GM21423 (cell line): ENCODE data around the gene PLAU.
A peak's percentile ranks its signal among the peaks of the same experiment; 100 is the strongest.
"Not testable (repeated sequence)": the region's sequence is repeated elsewhere in the genome, so short reads cannot be mapped to it uniquely, and the experiment has no call there.

Source experiments
- ATAC-seq: cut with Tn5 transposase; IDR thresholded peaks from one replicate; pipeline ENCODE4 v1.9.1; 2021; ENCODE audit warnings: mild to moderate bottlenecking, moderate library complexity; ENCODE audit not compliant: unreplicated experiment

The PLAU gene

GRCh38 chr10:73948947-73949633, 38.2 kb downstream of the PLAU start:
- no peak for ATAC-seq

DNA sequence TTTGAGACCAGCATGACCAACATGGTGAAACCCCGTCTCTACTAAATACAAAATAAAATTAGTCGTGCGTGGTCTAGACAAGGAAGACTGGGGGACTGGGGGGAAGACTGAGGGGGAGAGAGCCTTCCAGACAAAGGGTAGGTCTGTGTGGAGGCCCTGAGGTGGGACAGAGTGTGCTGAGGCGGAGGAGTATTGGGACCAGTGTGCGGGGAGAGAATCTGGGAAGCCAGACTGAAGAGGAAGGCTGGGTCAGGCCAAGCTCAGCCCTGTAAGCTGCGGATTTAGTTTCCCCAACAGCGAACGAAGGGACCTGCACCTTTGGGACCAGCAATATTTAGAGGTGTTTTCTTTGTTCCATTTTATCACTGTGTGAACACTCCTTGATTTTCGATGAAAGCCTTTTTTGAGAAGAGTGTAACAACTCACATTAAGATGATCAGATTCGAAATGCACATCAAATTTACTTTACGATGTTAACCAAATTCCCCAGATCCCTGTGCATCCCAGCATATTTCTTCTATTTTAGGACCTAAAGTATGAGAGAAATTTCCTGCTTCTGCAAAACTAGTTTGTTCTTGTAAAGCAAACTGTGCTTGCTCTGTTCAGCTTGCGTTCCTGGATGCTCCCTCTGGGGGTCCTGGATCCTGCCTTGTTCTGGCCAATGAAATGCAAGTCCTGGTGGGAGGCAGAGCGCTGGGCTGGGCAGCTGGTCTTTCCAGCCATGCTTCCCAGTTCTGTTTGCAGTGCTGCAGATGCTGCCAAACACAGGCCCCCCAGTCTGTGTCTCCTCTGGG, 39.4 kb downstream of the PLAU start:
- no peak for ATAC-seq

DNA sequence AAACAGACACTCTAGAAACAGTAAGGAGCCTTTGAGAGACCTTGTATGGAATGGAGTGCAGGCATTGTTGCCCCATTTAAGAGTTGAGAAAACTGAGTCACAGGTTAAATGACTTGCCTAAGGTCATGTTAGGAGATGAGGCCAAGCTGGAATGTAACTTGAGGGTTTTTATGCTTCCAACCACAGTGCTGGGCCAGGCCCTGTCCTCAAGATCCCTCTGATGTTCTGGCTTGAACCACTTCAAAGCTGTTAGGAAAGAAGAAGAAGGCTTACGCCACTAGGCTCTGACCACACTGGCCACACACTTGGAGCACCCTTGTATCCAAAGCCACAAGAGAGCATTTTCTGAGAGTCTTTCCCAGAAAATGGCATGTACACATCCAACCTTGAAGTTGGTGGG, 42.7 kb downstream of the PLAU start:
- ATAC-seq: no peak

DNA sequence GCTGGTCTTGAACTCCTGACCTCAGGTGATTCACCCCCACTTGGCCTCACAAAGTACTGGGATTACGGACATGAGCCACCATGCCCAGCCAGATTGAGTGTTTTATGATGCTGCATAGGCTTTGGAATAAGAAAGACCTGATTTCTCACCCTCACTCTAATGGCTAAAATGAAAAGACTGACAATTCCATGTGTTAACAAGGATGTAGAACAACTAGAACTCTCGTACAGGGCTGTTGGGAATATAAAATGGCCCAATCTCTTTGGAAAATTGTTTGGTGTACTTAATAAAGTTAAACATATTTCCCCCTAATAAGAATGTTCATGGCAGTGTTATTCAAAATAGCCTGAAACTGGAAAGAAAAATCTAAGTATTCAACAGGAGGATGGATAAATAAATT, 43.8 kb downstream of the PLAU start:
- ATAC-seq: no peak

GRCh38 chr10:73955719-73956118, 44.8 kb downstream of the PLAU start:
- ATAC-seq: no peak

DNA sequence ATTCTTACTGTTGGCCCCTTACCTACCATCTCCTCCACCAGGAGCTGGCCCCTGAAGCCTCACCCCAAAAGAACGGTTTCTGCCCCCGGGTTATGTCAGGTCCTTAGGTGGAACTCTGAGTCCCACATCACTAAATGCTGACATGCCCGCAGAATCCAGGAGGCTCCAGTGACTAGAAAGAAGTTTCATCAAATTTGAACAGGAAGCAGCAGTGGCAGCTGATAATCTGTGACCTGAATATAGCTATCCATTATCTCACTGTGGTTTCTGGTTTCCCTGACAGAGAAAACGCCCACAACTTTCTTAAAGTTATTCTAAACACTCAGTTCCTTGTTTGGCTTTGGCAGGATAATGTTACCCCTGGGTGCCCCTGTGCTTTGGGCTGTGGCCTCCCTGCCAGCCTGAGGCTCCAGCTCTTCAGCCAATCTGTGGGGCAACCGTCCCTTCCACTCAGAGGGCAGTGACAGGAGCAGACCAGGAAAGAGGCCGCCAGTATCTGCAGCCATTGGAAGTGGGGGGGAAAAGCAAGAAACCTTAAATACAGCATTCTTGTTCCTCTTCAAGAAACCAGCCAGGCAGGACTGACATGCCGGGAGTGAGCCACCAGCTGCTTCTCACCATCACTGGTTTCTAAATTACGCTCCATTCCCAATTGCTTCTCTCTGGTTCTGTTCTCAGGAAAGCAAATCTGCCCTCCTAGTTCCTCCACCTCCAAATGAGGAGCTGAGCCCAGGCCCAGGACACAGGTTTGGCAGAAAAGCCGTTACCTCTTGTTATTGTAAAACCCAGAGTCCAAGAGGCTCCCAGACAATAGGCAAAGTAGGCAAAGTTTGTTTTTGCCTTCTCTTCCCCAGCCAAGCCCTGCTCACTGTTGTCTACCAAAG, 45.8 kb downstream of the PLAU start:
- peak; percentile 44 for ATAC-seq

GRCh38 chr10:73959484-73960243, 48.7 kb downstream of the PLAU start:
- no peak for ATAC-seq

DNA sequence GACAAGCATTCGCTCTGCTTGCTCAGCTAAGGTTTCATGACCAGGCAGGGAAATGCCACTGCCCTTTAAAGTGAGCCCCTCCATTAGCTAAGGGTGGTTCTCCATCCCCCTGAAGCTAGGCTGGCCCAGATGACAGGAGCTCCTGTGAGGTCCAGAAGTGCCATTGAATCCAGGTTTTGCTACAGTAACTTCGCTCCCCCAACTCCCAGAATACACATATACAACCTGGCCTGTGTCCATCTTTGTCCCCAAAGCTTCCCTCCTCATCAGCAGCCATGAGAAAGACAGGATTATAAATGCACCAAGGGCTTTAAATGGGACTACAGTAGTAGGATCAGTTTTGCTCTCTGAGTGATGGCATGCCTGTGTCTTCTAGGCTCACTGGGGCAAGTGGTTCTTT, 51.5 kb downstream of the PLAU start:
- ATAC-seq: no peak

- not testable (repeated sequence) for ATAC-seq
These were observed 52.6 kb downstream of the PLAU start for GRCh38 chr10:73963533-73963932.

- no peak for ATAC-seq
These were observed 53.8 kb downstream of the PLAU start for GRCh38 chr10:73964743-73965142.

DNA sequence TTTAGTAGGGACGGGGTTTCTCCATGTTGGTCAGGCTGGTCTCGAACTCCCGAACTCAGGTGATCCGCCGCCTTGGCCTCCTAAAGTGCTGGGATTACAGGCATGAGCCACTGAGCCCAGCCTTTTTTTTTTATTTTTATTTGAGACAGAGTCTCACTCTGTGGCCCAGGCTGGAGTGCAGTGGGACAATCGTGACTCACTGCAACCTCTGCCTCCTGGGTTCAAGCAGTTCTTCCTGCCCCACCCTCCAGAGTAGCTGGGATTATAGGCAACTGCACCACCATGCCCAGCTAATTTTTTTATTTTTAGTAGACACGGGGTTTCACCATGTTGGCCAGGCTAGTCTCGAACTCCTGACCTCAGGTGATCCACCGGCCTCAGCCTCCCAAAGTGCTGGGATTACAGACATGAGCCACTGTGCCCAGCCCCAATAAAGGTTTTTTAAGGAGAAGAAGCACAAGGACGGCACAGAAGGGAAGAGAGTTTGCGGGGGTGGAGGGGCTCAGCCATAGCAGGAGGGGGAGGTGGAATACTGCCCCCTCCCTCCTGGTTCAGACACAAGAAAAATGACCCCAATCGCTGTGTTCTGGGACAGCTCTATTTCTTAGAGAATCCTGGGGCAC, 54.4 kb downstream of the PLAU start:
- ATAC-seq: not testable (repeated sequence)

DNA sequence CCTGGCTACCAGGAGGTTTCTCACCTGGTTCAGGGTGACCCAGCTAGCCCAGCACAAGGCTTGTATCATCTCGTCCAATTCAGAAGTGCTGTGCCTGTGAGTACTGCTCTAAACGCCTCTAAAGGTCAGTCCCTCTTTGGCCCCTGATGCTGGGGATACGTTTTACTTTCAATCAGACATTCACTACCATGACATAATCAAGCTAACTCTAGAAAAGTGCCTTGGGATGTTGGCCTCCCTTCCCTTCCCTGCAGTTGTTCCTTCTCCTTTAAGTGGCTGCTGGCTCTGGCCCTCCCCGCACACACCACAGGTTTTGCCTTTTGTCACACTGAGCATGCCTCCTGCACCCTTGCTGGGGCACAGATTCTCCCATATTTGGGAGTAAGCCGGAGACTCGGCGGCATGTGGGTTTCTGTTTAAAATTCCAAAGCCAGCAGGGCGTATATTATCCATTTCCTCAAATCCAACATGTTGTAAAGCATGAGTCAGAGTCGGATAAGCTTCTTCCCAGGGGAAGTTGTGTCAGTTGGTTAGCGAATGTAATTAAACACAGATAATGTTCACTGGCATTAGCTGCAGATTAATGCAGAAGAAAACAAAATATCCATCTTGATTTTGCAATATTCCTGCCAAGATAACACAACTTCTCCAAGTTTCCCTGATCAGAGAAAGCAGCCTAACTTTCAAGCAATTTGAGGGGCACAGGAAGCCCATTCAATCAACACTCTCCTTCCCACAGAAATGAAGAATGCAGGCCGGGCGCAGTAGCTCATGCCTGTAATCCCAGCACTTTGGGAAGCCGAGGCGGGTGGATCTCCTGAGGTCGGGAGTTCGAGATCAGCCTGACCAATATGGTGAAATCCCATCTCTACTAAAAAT, 55.2 kb downstream of the PLAU start:
- no peak for ATAC-seq

DNA sequence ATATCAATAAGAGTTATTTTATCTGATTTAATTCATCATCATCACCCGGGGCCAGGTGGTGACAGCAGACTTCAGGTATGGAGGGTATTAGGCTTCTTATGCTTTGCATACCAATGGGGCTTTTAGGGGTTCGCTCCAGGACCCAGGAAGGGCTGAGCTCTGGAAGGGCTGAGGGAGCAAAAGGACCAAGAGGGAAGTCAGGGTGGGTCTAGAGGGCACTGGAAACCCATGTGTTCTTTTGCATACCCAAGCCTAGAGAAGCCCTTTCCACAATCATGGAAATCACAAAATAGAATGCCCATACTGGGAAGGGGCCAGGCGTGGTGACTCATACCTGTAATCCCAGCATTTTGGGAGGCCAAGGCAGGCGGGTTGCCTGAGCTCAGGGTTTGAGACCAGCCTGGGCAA, 56.1 kb downstream of the PLAU start:
- ATAC-seq: no peak
